ENCODE data around the gene MICAL2.

Gene MICAL2

GRCh38 chr11:12232160-12232559 lies 121.8 kb downstream of the MICAL2 start:
- DNase-seq (ENCODE audit: low read depth, low spot score) = no peak
- no peak overlapping the region for H3K4me3 ChIP-seq (ENCODE audit: low read length)

- no peak overlapping the region for H3K4me3 ChIP-seq (ENCODE audit: low read length)
- no peak for DNase-seq (ENCODE audit: low read depth, low spot score)
These were observed 122.6 kb downstream of the MICAL2 start for GRCh38 chr11:12232817-12233601.

- no peak for DNase-seq (ENCODE audit: low read depth, low spot score)
- H3K4me3 ChIP-seq (ENCODE audit: low read length) = no peak overlapping the region
These were observed 123.2 kb downstream of the MICAL2 start for GRCh38 chr11:12233602-12233925.

GRCh38 chr11:12234221-12234620 lies 123.8 kb downstream of the MICAL2 start:
- H3K4me3 ChIP-seq (ENCODE audit: low read length) = no peak overlapping the region
- no peak for DNase-seq (ENCODE audit: low read depth, low spot score)

- no peak overlapping the region for H3K4me3 ChIP-seq (ENCODE audit: low read length)
- no peak for DNase-seq (ENCODE audit: low read depth, low spot score)
These were observed 124.7 kb downstream of the MICAL2 start for GRCh38 chr11:12235080-12235479.

GRCh38 chr11:12235553-12235946 lies 125.2 kb downstream of the MICAL2 start:
- no peak for DNase-seq (ENCODE audit: low read depth, low spot score)
- H3K4me3 ChIP-seq (ENCODE audit: low read length) = no peak overlapping the region

GRCh38 chr11:12235947-12236743 lies 125.8 kb downstream of the MICAL2 start:
- DNase-seq (ENCODE audit: low read depth, low spot score) = peak; percentile 87
- H3K4me3 ChIP-seq (ENCODE audit: low read length) = peak overlapping the region; percentile 39

- DNase-seq (ENCODE audit: low read depth, low spot score) = no peak
- H3K4me3 ChIP-seq (ENCODE audit: low read length) = no peak overlapping the region
These were observed 126.3 kb downstream of the MICAL2 start for GRCh38 chr11:12236744-12237101.

GRCh38 chr11:12237381-12237784 lies 127.0 kb downstream of the MICAL2 start:
- H3K4me3 ChIP-seq (ENCODE audit: low read length) = no peak overlapping the region
- no peak for DNase-seq (ENCODE audit: low read depth, low spot score)

- H3K4me3 ChIP-seq (ENCODE audit: low read length) = no peak overlapping the region
- no peak for DNase-seq (ENCODE audit: low read depth, low spot score)
These were observed 128.0 kb downstream of the MICAL2 start for GRCh38 chr11:12238420-12238819.

GRCh38 chr11:12239396-12239795 lies 129.0 kb downstream of the MICAL2 start:
- no peak overlapping the region for H3K4me3 ChIP-seq (ENCODE audit: low read length)
- DNase-seq (ENCODE audit: low read depth, low spot score) = no peak

GRCh38 chr11:12239804-12240371 lies 129.5 kb downstream of the MICAL2 start:
- peak; percentile 36 for DNase-seq (ENCODE audit: low read depth, low spot score)
- no peak overlapping the region for H3K4me3 ChIP-seq (ENCODE audit: low read length)

GRCh38 chr11:12240677-12241076 lies 130.3 kb downstream of the MICAL2 start:
- no peak for DNase-seq (ENCODE audit: low read depth, low spot score)

GRCh38 chr11:12241401-12241800 lies 131.0 kb downstream of the MICAL2 start:
- no peak overlapping the region for H3K4me3 ChIP-seq (ENCODE audit: low read length)
- no peak for DNase-seq (ENCODE audit: low read depth, low spot score)

More at GRCh38 chr11:12240677-12241076, 130.3 kb downstream of the MICAL2 start:
- H3K4me3 ChIP-seq (ENCODE audit: low read length) = no peak overlapping the region

GRCh38 chr11:12241971-12242672 lies 131.7 kb downstream of the MICAL2 start:
- H3K4me3 ChIP-seq (ENCODE audit: low read length) = peak overlapping the region; percentile 15
- DNase-seq (ENCODE audit: low read depth, low spot score) = peak; percentile 64

- no peak for DNase-seq (ENCODE audit: low read depth, low spot score)
- no peak overlapping the region for H3K4me3 ChIP-seq (ENCODE audit: low read length)
These were observed 132.6 kb downstream of the MICAL2 start for GRCh38 chr11:12242966-12243365.

- no peak overlapping the region for H3K4me3 ChIP-seq (ENCODE audit: low read length)
- no peak for DNase-seq (ENCODE audit: low read depth, low spot score)
These were observed 133.1 kb downstream of the MICAL2 start for GRCh38 chr11:12243486-12243885.

- H3K4me3 ChIP-seq (ENCODE audit: low read length) = no peak overlapping the region
- no peak for DNase-seq (ENCODE audit: low read depth, low spot score)
These were observed 133.6 kb downstream of the MICAL2 start for GRCh38 chr11:12243911-12244550.

- no peak for DNase-seq (ENCODE audit: low read depth, low spot score)
- H3K4me3 ChIP-seq (ENCODE audit: low read length) = no peak overlapping the region
These were observed 134.7 kb downstream of the MICAL2 start for GRCh38 chr11:12245091-12245490.

Measured in Jurkat, Clone E6-1 (cell line).